Measurements from ENCODE around the gene ANO5. TPM values are rescaled to one million over a fixed set of nuclear protein-coding genes. Genes with fewer than 3 reads are reported as not detected.

ANO5 gene
- polyA plus RNA-seq, 1 experiment: not detected

- DNase-seq (ENCODE audit: low read depth): no peak
- Histone ChIP-seq H3K36me3 (ENCODE audit: control insufficient read depth, insufficient read depth, low read length) (no peaks in the 10 kb centered on the region), H3K4me3 (ENCODE audit: low read depth, low read length) (no peak overlapping the region), H3K27me3 (ENCODE audit: control insufficient read depth, insufficient read depth, low read length) (no peaks in the 10 kb centered on the region)
- CTCF ChIA-PET: no interaction called here
- TF ChIP-seq, protein P1, sequence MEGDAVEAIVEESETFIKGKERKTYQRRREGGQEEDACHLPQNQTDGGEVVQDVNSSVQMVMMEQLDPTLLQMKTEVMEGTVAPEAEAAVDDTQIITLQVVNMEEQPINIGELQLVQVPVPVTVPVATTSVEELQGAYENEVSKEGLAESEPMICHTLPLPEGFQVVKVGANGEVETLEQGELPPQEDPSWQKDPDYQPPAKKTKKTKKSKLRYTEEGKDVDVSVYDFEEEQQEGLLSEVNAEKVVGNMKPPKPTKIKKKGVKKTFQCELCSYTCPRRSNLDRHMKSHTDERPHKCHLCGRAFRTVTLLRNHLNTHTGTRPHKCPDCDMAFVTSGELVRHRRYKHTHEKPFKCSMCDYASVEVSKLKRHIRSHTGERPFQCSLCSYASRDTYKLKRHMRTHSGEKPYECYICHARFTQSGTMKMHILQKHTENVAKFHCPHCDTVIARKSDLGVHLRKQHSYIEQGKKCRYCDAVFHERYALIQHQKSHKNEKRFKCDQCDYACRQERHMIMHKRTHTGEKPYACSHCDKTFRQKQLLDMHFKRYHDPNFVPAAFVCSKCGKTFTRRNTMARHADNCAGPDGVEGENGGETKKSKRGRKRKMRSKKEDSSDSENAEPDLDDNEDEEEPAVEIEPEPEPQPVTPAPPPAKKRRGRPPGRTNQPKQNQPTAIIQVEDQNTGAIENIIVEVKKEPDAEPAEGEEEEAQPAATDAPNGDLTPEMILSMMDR (IDR thresholded peaks at IDR 0.05; ENCODE audit: insufficient read depth, low read depth, low read length): no peak
- POLR2A ChIA-PET: no interaction called here
Observed at GRCh38 chr11:22162756-22163155, 30.1 kb upstream of the ANO5 start.

- CTCF ChIA-PET: no interaction called here
- TF ChIP-seq, protein P1 (IDR thresholded peaks at IDR 0.05; ENCODE audit: insufficient read depth, low read depth, low read length): no peak
- POLR2A ChIA-PET: no interaction called here
- Histone ChIP-seq H3K4me3 (ENCODE audit: low read depth, low read length) (no peak overlapping the region), H3K27me3 (ENCODE audit: control insufficient read depth, insufficient read depth, low read length) (no peaks in the 10 kb centered on the region), H3K36me3 (ENCODE audit: control insufficient read depth, insufficient read depth, low read length) (no peaks in the 10 kb centered on the region)
- DNase-seq (ENCODE audit: low read depth): no peak
Observed at GRCh38 chr11:22163394-22163797, 29.5 kb upstream of the ANO5 start.

DNA sequence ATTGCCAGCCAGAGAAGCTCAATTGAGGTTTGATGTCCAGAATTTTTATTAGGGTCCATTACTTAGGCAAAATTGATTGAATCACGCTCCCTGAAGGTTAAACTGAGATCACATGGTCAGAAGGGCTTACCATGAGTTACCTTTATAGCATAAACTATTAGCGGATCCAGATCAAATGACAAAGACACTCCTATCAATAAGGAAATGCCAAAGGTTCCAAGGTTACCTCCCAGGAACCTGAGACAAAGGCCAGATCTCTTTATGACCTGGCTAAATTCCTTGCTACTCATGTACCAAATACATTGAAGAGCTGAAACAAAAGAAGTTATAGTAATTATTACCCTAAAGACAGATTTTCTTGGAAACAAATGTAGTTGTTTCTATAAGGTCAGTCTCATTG, 27.8 kb upstream of the ANO5 start:
- POLR2A ChIA-PET: no interaction called here
- H3K27me3 ChIP-seq (ENCODE audit: control insufficient read depth, insufficient read depth, low read length): no peaks in the 10 kb centered on the region
- H3K36me3 ChIP-seq (ENCODE audit: control insufficient read depth, insufficient read depth, low read length): no peaks in the 10 kb centered on the region
- no peak overlapping the region for H3K4me3 ChIP-seq (ENCODE audit: low read depth, low read length)
- TF ChIP-seq, protein P1 (IDR thresholded peaks at IDR 0.05; ENCODE audit: insufficient read depth, low read depth, low read length): no peak
- DNase-seq (ENCODE audit: low read depth): no peak
- CTCF ChIA-PET: no interaction called here

DNA sequence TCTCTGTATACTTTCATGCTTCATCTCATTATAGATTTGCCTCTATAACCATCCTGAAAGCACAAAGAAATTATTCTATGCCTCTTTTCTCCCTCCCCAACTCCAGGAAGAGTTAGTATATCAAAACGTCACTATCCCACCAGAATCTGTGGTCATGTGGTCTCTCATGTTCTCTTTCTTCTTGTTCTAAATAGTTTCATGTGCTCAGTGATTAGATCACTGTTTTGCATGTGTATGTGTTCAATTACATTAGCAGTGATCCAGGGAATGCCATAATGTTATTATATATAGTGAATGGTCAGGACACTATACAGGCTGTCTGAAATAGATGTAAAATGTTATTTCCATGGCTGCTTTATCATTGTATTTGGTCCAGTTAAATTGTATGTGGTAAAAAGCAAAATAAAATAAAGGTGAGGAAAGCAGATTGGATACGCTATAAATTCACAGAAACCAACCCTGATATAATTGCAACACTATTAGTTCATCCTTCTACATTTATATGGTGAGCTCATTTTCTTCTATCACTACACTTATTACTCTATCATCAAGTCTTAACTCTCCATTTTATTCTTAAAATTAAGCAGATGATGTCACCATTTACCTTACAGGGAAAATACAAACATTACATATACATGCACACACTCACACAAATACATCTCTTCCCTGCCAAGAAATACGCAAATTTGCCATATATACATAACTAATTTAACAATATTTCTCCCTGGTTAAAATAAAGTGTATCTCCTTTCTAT, 26.9 kb upstream of the ANO5 start:
- DNase-seq (ENCODE audit: low read depth): no peak
- Histone ChIP-seq H3K4me3 (ENCODE audit: low read depth, low read length) (no peak overlapping the region), H3K36me3 (ENCODE audit: control insufficient read depth, insufficient read depth, low read length) (no peaks in the 10 kb centered on the region), H3K27me3 (ENCODE audit: control insufficient read depth, insufficient read depth, low read length) (no peaks in the 10 kb centered on the region)
- ChIA-PET CTCF (no interaction called here), POLR2A (no interaction called here)
- TF ChIP-seq, protein P1 (IDR thresholded peaks at IDR 0.05; ENCODE audit: insufficient read depth, low read depth, low read length): no peak

GRCh38 chr11:22169833-22170232, 23.1 kb upstream of the ANO5 start:
- Histone ChIP-seq H3K36me3 (ENCODE audit: control insufficient read depth, insufficient read depth, low read length) (no peaks in the 10 kb centered on the region), H3K4me3 (ENCODE audit: low read depth, low read length) (no peak overlapping the region), H3K27me3 (ENCODE audit: control insufficient read depth, insufficient read depth, low read length) (no peaks in the 10 kb centered on the region)
- TF ChIP-seq, protein P1 (IDR thresholded peaks at IDR 0.05; ENCODE audit: insufficient read depth, low read depth, low read length): no peak
- ChIA-PET POLR2A (no interaction called here), CTCF (interaction anchor here (1.0 to 1.9 kb wide), 2 partner anchors 13 to 617 kb away, joined by 3 to 5 read pairs; no protein-coding TSS in a partner anchor)
- DNase-seq (ENCODE audit: low read depth): no peak
